GM18498 (cell line): ENCODE data around the gene RHOF.

Experiments used
- ATAC-seq: cut with Tn5 transposase; IDR thresholded peaks from one replicate; pipeline ENCODE4 v1.9.1; 2021; ENCODE audit warnings: mild to moderate bottlenecking, moderate library complexity; ENCODE audit not compliant: unreplicated experiment

The RHOF gene

DNA sequence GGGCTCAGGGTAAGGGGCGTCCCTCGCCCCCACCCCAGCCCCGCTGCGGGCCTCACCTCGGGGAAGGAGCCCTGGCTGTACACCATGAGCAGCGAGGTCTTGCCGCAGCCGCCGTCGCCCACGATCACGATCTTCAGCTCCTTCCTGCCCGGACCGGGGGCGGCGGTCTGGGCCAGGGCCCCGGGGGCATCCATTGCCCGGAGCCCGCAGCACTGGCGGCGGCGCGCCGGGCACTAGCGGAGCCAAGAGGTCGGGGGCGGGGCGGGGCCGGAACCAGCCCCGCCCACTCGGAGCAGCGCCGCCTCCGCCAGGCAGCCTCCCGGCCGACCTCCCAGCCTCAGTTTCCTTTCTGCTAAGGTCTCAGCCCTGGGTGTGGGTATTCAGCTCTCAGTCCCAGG, at the start of gene RHOF:
TSS of gene RHOF (minus strand) at position 249 of the 398 bp plus-strand sequence. CDS start at position 194, 55 bp downstream.
- ATAC-seq, result peak; percentile 25

GRCh38 chr12:121839993-121840761, 46.7 kb upstream of the RHOF start:
- no peak for ATAC-seq

DNA sequence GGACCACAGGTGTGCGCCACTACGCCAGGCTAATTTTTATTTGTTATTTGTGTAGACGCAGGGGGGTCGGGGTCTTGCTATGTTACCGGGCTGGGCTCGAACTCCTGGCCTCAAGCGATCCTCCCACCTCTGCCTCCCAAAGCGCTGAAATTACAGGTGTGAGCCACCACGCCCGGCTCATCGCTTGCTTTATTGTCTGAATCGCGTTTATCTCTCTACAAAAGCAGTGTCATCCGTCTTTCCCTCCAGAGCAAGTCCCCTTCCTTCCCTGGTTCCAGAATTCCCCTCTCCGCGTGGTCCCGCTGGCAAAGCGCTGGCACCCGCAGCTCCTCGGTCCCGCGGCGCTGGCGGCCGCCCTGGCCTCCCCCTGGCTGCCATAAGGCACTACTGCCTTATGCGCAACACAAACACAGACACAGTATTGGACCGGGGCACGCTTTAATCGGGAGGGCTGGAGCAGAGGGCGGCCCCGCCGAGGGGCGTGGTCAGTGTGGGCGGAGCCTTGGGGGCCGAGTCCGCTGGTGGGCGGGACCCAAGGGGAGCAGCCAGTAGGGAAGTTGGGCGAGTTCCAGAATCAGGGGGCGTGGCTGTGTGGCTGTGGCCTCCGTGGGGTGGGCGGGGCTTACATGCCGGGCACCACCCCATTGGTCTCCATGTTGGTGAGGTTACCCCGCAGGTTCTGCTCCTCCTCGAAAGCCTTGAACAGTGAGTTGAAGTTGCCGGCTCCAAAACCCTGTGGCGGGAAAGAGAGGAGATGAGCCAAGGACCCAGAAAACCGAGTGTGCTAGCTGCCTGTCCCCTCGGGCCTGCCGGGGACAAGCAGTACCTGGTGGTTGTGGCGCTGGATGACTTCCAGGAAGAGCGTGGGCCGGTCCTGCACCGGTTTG, 45.9 kb upstream of the RHOF start:
- ATAC-seq, result peak; percentile 92

DNA sequence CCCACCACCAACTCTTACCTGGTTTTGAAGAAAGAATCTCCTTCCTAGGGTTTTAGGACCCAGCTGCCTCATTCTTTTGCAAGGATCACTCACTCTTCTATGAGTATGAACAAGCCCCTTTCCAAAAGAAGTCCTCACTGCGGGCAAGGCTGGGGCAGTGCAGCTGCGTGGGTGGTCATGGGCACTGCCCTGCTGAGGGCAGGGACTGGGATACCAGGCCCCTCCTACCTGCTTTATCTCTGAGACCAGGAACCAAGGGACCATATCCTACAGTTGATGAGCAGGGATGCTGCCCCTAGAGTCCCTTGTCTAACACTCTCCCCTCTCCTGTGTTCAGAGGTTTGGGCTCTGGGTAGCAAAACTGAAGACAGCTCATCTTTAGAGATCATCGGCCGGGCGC, 44.6 kb upstream of the RHOF start:
- no peak for ATAC-seq

DNA sequence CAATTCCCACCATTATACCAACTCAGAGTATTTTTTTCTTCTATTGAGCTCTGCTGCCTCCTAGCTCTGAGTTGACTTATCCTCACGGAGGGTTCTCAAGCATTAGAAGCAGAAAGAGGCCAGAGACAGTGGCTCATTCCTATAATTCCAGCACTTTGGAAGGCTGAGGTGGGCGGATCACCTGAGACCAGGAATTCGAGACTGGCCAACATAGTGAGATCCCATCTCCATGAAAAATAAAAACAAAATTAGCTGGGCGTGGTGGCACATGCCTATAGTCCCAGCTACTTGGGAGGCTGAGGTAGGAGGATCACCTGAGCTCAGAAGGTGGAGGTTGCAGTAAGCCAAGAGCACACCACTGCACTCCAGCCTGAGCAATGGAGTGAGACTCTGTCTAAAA, 44.2 kb upstream of the RHOF start:
- no peak for ATAC-seq

DNA sequence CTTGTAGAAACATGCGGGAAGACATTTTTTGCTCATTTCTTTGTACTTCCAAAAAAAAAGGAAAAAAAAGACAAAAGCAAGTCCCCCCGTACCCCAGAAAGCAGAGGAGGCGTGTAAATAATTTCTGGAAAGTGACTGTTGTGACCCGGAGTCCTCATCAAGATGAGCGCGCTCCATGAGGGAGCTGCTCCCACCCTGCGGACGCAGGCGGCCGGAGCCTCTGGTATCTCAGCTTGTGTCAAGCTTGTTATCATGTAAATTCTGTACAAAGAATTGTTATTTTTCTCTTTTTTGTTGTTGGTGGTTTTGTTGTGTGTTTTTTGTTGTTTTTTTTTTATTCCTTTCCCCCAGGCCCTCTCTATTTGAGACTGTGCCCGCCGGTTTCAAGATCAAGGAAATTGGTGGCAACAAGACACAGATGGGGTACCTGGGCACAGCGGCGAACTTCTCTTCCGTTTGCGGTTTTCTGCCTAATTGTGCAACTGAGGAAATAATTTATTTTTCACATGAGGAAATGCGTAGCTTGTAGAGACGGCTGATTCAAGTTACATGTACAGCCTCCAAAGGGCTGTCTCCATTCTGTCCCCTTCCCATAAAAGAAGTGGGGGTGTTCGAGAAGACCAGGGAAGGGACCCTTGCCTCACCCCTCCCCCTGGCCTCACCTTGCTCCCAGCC, 38.2 kb upstream of the RHOF start:
- no peak for ATAC-seq

DNA sequence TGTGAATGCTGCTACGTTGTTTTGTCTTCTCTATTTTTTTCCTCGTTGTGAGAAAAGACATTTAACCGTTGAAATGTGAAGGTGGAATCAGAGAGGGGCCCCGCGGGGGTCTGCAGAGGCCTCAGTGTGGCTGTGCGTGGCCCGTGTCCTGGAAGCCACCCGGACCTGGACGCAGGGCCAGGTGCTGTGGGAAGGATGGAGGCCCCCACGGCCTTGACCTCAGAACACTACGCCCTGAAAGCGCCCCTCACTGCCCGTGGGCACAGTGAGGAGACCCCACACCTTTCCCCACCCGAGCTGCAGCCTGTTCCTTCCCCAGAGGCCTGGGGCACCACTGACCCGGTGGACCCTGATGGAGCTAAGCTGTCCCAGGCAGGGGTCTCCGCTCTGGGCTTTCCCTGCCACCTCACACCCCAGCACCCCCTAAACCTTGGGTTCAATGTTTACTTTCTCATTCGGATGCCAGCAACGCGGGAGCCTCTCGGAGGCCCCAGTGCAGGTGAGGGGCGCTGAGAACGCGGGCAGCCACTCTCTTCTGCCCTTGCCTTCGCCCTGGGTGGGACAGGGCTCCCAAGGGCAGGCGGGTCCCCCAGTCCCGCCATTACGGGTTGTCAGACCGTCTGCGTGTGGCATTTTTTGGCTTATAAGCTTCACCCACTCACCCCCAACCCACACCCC, 37.2 kb upstream of the RHOF start:
- ATAC-seq, result no peak

DNA sequence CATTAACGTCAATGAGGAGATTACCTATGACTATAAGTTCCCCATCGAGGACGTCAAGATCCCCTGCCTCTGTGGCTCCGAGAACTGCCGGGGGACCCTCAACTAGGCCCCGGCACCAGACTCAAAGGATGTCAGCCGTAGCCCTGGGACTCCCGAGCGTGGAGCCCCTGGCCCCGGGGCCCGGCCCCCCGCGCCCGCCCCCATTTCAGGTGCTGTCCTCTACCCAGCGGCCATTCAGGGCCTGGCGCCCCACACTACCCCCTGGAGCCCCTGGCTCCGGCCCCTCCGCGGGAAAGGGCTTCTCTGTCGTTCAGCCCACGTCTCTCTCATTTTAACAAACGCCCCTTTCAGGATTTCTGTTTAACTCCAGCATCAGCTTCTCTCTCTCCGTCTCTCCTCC, 36.6 kb upstream of the RHOF start:
- ATAC-seq, result no peak

DNA sequence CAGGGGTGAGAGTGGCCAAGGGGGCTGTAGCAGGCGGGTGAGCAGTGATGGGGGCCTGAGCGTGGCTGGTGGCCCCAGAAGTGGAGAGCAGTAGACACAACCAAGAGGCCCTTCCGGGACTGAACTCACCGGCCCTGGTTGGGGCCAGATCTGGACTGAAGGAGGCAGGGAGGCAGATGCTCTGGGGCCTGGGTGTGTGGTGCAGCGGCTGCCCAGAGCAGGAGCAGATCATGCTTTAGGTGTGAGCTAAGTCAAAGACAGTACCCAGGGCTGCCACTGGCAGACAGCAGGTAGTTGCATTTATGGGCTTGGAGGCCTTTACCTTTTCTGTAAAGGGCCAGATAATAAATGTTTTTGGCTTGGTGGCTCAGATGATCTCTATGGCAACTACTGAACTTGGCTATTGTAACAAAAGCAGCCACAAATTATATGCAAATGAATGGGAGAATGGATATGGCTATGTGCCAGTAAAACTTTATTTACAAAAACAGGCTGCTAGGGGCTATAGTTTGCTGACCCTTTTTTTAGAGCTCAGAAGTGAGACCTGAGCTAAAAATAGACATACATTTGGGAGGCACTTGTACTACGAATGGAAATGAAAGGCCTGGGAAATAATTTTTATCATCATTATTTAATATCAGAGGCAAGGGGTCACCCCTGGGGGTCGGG, 35.9 kb upstream of the RHOF start:
- no peak for ATAC-seq

DNA sequence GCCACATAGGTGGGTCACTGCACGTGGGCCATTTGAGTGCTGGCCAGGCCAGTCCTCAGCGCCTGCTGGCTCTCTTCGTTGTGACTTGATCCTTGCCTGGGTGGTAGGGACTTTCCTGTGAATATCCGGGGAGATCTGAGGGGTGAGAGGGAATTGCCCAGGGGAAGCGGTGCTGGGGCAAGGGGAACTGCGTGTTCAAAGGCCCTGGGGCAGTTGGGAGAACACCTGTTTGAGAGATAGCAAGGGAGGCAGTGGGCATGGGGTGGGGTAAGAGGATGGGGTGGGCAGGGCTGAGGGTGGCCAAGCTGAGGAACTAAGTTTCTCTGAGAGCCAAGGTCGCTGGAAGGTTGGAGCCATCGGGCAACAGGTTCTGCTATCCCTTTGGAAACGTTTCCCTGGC, 35.3 kb upstream of the RHOF start:
- ATAC-seq, result no peak

GRCh38 chr12:121828306-121828705, 34.8 kb upstream of the RHOF start:
- no peak for ATAC-seq

GRCh38 chr12:121827351-121828099, 34.0 kb upstream of the RHOF start:
- ATAC-seq, result no peak

DNA sequence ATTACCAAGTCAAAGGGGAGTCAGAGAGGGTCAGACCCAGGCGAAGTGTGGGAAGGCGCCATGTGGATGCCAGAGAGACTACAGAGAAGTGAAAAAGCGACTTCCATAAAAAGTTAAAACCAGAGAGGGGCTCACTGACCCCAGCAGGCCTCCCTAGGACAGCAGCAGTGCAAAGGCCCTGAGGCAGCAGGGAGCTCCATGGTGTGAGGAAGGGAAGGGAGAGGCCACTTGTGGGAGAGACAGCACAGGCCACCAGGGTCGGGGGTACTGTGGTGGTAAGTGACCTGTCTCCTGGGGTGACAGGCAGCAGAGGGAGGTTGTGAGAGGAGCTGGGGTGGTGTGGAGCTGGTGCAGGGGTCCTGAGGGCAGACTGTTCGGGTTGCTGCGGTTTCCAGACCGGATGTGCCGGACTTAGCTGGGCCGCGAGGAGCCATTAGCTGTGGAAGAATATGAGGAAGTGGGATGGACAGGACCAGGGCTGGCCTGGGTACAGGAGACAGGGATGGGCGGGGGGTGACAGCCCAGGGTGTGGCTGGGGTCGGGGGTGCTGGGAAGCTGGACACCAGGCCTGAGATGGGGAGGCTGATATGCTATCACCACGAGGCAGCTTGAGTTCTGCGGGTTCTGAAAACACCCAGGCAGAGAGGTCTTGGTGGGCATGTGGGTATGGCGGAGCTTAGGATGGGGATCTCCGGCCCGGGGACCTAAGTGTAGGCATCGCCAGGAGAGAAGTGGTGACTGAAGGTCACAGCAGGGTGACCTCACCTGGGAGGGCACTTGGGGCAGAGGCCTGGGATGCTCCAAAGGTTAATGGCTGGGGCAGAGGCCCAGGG, 33.0 kb upstream of the RHOF start:
- no peak for ATAC-seq

DNA sequence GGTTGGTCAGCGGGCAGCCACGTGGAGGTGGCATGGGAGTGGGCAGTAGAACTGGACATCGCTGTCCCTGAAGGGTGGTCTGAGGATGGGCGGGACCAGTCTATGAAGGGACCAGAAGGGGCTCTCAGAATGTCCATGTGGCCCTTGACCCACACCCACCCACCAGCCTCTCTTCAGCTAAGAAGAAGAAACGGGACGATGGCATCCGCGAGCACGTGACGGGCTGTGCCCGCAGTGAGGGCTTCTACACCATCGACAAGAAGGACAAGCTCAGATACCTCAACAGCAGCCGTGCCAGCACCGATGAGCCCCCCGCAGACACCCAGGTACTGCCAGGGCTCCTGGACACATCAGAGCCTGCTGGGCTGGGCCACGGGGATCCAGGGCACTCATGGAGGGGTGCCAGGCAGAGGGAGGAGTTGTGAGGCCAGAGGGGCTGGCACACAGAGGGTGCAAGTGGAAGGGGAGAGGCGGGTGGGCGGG, 31.6 kb upstream of the RHOF start:
- ATAC-seq, result no peak

- ATAC-seq, result no peak
These were observed 30.2 kb upstream of the RHOF start for GRCh38 chr12:121823727-121824115.

DNA sequence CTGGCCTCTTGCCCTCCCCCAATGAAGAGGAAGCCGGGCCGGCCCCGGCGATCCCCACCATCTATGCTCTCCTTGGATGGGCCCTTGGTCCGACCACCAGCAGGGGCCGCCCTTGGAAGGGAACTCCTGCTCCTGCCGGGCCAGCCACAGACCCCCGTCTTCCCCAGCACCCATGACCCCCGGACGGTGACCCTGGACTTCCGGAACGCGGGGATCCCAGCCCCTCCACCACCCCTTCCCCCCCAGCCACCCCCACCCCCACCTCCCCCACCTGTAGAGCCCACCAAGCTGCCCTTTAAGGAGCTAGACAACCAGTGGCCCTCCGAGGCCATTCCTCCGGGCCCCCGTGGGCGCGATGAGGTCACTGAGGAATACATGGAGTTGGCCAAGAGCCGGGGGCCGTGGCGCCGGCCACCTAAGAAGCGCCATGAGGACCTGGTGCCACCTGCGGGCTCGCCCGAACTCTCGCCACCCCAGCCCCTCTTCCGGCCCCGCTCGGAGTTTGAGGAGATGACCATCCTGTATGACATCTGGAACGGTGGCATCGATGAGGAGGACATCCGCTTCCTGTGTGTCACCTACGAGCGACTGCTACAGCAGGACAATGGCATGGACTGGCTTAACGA, 29.7 kb upstream of the RHOF start:
- no peak for ATAC-seq

GRCh38 chr12:121822393-121823100, 29.1 kb upstream of the RHOF start:
- ATAC-seq, result no peak

- no peak for ATAC-seq
These were observed 26.6 kb upstream of the RHOF start for GRCh38 chr12:121820056-121820455.
